WTC11 (cell line): ENCODE measurements around the gene ZCCHC2.

ENCODE experiments used
- CBFB ChIP-seq: sonication (generic); formaldehyde crosslinking; IDR thresholded peaks from 2 replicates; pipeline ENCODE4 v1.8.1; 2022; ENCODE audit warnings: mild to moderate bottlenecking, low read depth, missing genetic modification reagents
- CTCF ChIP-seq: fragments of 200-600 bp; IDR thresholded peaks from 2 replicates; pipeline ENCODE4 v1.8.0; 2022; ENCODE audit warnings: antibody characterized with exemption
- IRF1 ChIP-seq: sonication (generic); formaldehyde crosslinking; IDR thresholded peaks from 2 replicates; pipeline ENCODE4 v1.8.0; 2023; ENCODE audit warnings: missing genetic modification reagents
- NFE2L1 ChIP-seq: sonication (generic); formaldehyde crosslinking; IDR thresholded peaks from 2 replicates; pipeline ENCODE4 v1.8.1; 2023; ENCODE audit warnings: missing genetic modification reagents
- NR2C2 ChIP-seq: sonication (generic); formaldehyde crosslinking; IDR thresholded peaks from 2 replicates; pipeline ENCODE4 v1.8.0; 2022; ENCODE audit warnings: mild to moderate bottlenecking, missing genetic modification reagents
- ZNF232 ChIP-seq: sonication (generic); formaldehyde crosslinking; IDR thresholded peaks from 2 replicates; pipeline ENCODE4 v1.8.0; 2022; ENCODE audit warnings: mild to moderate bottlenecking, missing genetic modification reagents
- TF ChIP-seq, protein P1 (sequence below): sonication (generic); formaldehyde crosslinking; IDR thresholded peaks from 2 replicates; pipeline ENCODE4 v1.8.0; 2022; ENCODE audit warnings: mild to moderate bottlenecking, missing genetic modification reagents
- TF ChIP-seq, protein P2 (sequence below): sonication (generic); formaldehyde crosslinking; IDR thresholded peaks from 2 replicates; pipeline ENCODE4 v1.8.1; 2022; ENCODE audit warnings: low read depth, missing genetic modification reagents, borderline replicate concordance
- TF ChIP-seq, protein P3 (sequence below): sonication (generic); formaldehyde crosslinking; conservative IDR thresholded peaks from 2 replicates; pipeline ENCODE4 v1.8.1; 2022; ENCODE audit warnings: mild to moderate bottlenecking, missing genetic modification reagents
- TF ChIP-seq, protein P4 (sequence below): sonication (generic); formaldehyde crosslinking; IDR thresholded peaks from 2 replicates; pipeline ENCODE4 v1.8.1; 2022; ENCODE audit warnings: mild to moderate bottlenecking, moderate library complexity, missing genetic modification reagents

GRCh38 chr18:62609764-62610163 lies 86.9 kb downstream of the ZCCHC2 start:
- TF ChIP-seq, protein P1, sequence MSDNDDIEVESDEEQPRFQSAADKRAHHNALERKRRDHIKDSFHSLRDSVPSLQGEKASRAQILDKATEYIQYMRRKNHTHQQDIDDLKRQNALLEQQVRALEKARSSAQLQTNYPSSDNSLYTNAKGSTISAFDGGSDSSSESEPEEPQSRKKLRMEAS (CRISPR knock-in tag) = no peak
- no peak for TF ChIP-seq CBFB (CRISPR knock-in tag)
- TF ChIP-seq CTCF = no peak
- TF ChIP-seq, protein P2, sequence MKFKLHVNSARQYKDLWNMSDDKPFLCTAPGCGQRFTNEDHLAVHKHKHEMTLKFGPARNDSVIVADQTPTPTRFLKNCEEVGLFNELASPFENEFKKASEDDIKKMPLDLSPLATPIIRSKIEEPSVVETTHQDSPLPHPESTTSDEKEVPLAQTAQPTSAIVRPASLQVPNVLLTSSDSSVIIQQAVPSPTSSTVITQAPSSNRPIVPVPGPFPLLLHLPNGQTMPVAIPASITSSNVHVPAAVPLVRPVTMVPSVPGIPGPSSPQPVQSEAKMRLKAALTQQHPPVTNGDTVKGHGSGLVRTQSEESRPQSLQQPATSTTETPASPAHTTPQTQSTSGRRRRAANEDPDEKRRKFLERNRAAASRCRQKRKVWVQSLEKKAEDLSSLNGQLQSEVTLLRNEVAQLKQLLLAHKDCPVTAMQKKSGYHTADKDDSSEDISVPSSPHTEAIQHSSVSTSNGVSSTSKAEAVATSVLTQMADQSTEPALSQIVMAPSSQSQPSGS (CRISPR knock-in tag) = no peak
- TF ChIP-seq, protein P3, sequence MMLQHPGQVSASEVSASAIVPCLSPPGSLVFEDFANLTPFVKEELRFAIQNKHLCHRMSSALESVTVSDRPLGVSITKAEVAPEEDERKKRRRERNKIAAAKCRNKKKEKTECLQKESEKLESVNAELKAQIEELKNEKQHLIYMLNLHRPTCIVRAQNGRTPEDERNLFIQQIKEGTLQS (CRISPR knock-in tag) = no peak
- no peak for TF ChIP-seq IRF1 (CRISPR knock-in tag)
- TF ChIP-seq, protein P4, sequence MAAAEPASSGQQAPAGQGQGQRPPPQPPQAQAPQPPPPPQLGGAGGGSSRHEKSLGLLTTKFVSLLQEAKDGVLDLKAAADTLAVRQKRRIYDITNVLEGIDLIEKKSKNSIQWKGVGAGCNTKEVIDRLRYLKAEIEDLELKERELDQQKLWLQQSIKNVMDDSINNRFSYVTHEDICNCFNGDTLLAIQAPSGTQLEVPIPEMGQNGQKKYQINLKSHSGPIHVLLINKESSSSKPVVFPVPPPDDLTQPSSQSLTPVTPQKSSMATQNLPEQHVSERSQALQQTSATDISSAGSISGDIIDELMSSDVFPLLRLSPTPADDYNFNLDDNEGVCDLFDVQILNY (CRISPR knock-in tag) = no peak
- no peak for TF ChIP-seq ZNF232
- TF ChIP-seq NR2C2 (CRISPR knock-in tag) = no peak
- no peak for TF ChIP-seq NFE2L1 (CRISPR knock-in tag)
